Peyer's patch (tissue), 4 donors: ENCODE results near the gene ATP9A.

Experiments
- POLR2A ChIP-seq, 2 donors: fragments of 450-650 bp; IDR thresholded peaks; one replicate each; pipeline ENCODE4 v1.5.1; 2017; ENCODE audit warnings: antibody characterized with exemption in 2 of 2, mild to moderate bottlenecking in 2 of 2, moderate library complexity in 2 of 2
- TF ChIP-seq, protein P1 (sequence below), 6 experiments: fragments of 450-650 bp in 4 of 6; fragments of 200-600 bp in 2 of 6; sonication (generic) in 1 of 6; IDR thresholded peaks; one replicate each; pipeline ENCODE4 v1.5.1; 2017 to 2019; ENCODE audit warnings: antibody characterized with exemption in 6 of 6, mild to moderate bottlenecking in 3 of 6, moderate library complexity in 1 of 6

- TF ChIP-seq, protein P1, sequence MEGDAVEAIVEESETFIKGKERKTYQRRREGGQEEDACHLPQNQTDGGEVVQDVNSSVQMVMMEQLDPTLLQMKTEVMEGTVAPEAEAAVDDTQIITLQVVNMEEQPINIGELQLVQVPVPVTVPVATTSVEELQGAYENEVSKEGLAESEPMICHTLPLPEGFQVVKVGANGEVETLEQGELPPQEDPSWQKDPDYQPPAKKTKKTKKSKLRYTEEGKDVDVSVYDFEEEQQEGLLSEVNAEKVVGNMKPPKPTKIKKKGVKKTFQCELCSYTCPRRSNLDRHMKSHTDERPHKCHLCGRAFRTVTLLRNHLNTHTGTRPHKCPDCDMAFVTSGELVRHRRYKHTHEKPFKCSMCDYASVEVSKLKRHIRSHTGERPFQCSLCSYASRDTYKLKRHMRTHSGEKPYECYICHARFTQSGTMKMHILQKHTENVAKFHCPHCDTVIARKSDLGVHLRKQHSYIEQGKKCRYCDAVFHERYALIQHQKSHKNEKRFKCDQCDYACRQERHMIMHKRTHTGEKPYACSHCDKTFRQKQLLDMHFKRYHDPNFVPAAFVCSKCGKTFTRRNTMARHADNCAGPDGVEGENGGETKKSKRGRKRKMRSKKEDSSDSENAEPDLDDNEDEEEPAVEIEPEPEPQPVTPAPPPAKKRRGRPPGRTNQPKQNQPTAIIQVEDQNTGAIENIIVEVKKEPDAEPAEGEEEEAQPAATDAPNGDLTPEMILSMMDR (IDR thresholded peaks at IDR 0.05), result no peak
- TF ChIP-seq POLR2A (IDR thresholded peaks at IDR 0.05), result no peak
These were observed 192.7 kb downstream of the ATP9A start for GRCh38 chr20:51575486-51575885.
